HepG2 (cell line): ENCODE measurements around the gene SLC15A1.

Source experiments
- AKNA ChIP-seq: sonication (generic); formaldehyde crosslinking; IDR thresholded peaks from 2 replicates; pipeline ENCODE4 v1.4.0; 2020; ENCODE audit warnings: missing genetic modification reagents, borderline replicate concordance
- CTCF ChIP-seq: sonication (generic); formaldehyde crosslinking; IDR thresholded peaks from 2 replicates; pipeline ENCODE4 v1.5.0; 2020; ENCODE audit warnings: mild to moderate bottlenecking, missing genetic modification reagents, moderate library complexity
- FOXM1 ChIP-seq: sonication (generic); formaldehyde crosslinking; IDR thresholded peaks from 2 replicates; pipeline ENCODE4 v1.5.0; 2020; ENCODE audit warnings: missing genetic modification reagents
- FOXO4 ChIP-seq: sonication (generic); formaldehyde crosslinking; conservative IDR thresholded peaks from 2 replicates; pipeline ENCODE4 v1.8.1; 2023; ENCODE audit warnings: missing genetic modification reagents
- HOXA7 ChIP-seq: sonication (generic); formaldehyde crosslinking; IDR thresholded peaks from 2 replicates; pipeline ENCODE4 v1.8.1; 2022; ENCODE audit warnings: mild to moderate bottlenecking, missing genetic modification reagents, moderate library complexity
- PITX1 ChIP-seq: sonication (generic); formaldehyde crosslinking; IDR thresholded peaks from 2 replicates; pipeline ENCODE4 v1.5.1; 2020; ENCODE audit warnings: mild to moderate bottlenecking, missing genetic modification reagents
- TAF1 ChIP-seq: sonication (generic); formaldehyde crosslinking; IDR thresholded peaks from 2 replicates; pipeline ENCODE4 v1.4.0; 2020; ENCODE audit warnings: missing genetic modification reagents

- TF ChIP-seq HOXA7 (CRISPR knock-in tag) = no peak
- no peak for TF ChIP-seq AKNA (CRISPR knock-in tag)
- TF ChIP-seq FOXO4 = no peak
- TF ChIP-seq TAF1 = no peak
- no peak for TF ChIP-seq FOXM1 (CRISPR knock-in tag)
- no peak for TF ChIP-seq CTCF (CRISPR knock-in tag)
- no peak for TF ChIP-seq PITX1 (CRISPR knock-in tag)
Observed at GRCh38 chr13:98690348-98691022, 62.0 kb downstream of the SLC15A1 start.
